ENCODE data around the gene ZC3H7A. TPM values are rescaled to one million over a fixed set of nuclear protein-coding genes. Genes with fewer than 3 reads are reported as not detected.
"Not testable (repeated sequence)": the region's sequence is repeated elsewhere in the genome, so short reads cannot be mapped to it uniquely, and the experiment has no call there.

ZC3H7A gene
- total RNA-seq, 1 donor from 2014 or later = 163 TPM

DNA sequence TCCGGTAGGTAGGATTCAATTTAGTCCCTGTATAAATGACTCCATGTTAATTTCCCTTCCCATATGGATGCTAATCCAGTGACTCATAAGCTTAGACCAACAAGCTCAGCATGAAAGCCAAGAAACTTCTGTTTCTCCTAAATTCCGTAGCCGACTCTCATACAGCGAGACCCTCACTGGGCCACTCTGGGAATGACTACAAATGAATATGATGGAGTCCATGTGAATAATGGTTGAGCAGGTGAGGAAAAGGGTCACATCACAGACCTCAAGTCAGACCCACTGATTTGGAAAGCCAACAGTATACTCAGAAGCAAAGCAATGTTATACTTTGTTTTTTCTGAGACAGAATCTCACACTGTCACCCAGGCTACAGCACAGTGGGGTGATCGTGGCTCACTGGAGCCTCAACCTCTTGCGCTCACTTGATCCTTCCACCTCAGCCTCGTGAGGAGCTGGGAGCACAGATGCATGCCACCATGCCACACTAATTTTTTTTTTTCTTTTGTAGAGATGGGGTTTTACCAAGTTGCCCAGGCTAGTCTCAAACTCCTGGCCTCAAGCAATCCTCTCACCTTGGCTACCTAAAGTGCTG is 39.7 kb upstream of the ZC3H7A start:
- H3K36me3 Mint-ChIP-seq (ENCODE audit: low read depth) = peaks cover 58% of the 10 kb centered on the region
- no peak for ATAC-seq (ENCODE audit: low read depth)

DNA sequence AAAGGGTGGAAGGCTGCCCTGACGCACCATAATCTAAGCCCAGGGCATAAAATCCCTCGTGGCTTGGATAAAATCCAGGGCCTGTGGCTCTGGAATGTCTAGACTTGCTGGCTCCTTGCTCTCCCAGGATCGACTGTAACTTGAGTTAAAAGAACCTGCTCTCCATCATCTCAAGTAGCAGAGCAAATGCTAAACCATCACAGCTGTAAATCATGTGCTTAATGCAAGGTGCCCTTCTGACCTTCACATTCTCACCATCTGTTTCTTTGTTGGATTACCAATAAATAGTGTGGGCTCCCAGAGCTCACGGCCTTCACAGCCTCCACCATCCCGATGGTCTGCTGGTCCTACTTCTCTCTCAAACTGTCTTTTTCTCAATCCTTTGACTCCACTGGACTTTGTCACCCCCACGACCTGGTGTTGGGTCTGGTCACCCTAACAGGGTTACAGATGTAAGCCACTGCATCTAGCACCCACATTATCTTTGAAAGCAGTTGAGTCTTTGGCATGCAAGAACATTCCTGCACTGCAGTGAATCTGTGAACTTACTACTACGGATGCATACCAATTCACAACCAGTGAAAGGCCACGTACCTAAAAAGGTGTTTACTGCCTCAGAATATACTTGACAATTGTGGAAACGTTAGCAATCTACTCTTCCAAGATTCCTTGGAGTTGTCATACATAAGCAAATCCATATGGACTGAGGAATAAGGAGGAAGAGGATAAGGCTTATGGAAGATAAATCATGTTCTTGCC is 39.0 kb upstream of the ZC3H7A start:
- H3K36me3 Mint-ChIP-seq (ENCODE audit: low read depth) = peaks cover 53% of the 10 kb centered on the region

More for the DNA sequence above, 39.7 kb upstream of the ZC3H7A start:
- ChIA-PET POLR2A (interaction anchor here (0.6 to 1.5 kb wide), 2 partner anchors 14 to 342 kb away, joined by 5 to 9 read pairs; no protein-coding TSS in a partner anchor), CTCF (no interaction called here)
- Mint-ChIP-seq H3K4me1 (no peaks in the 10 kb centered on the region), H3K27ac (no peak overlapping the region), H3K27me3 (no peaks in the 10 kb centered on the region), H3K4me3 (no peak overlapping the region), H3K9me3 (no peaks in the 10 kb centered on the region)
- DNase-seq = no peak
- intact Hi-C loops (cut with micrococcal nuclease) = no loop called here
- TF ChIP-seq, protein P1, sequence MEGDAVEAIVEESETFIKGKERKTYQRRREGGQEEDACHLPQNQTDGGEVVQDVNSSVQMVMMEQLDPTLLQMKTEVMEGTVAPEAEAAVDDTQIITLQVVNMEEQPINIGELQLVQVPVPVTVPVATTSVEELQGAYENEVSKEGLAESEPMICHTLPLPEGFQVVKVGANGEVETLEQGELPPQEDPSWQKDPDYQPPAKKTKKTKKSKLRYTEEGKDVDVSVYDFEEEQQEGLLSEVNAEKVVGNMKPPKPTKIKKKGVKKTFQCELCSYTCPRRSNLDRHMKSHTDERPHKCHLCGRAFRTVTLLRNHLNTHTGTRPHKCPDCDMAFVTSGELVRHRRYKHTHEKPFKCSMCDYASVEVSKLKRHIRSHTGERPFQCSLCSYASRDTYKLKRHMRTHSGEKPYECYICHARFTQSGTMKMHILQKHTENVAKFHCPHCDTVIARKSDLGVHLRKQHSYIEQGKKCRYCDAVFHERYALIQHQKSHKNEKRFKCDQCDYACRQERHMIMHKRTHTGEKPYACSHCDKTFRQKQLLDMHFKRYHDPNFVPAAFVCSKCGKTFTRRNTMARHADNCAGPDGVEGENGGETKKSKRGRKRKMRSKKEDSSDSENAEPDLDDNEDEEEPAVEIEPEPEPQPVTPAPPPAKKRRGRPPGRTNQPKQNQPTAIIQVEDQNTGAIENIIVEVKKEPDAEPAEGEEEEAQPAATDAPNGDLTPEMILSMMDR (IDR thresholded peaks at IDR 0.05) = no peak

DNA sequence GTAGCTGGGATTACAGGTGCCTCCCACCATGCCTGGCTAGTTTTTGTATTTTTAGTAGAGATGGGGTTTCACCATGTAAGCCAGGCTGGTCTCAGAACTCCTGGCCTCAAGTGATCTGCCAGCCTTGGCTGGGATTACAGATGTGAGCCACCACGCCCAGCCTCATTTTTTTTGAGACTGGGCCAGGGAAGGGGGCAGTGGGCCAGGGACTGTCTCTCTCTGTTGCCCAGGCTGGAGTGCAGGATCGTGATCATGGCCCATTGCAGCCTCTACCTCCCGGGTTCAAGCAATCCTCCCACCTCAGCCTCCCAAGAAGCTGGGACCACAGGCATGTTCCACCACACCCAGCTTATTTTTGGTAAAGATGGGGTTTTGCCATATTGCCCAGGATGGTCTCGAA is 38.3 kb upstream of the ZC3H7A start:
- DNase-seq (no peak), ATAC-seq (ENCODE audit: low read depth) (no peak)
- no peak overlapping the region for H3K4me3 Mint-ChIP-seq
- no peaks in the 10 kb centered on the region for H3K27me3 Mint-ChIP-seq
- peaks cover 46% of the 10 kb centered on the region for H3K36me3 Mint-ChIP-seq (ENCODE audit: low read depth)
- POLR2A ChIA-PET = interaction anchor here (0.5 to 1.4 kb wide), 2 partner anchors 38 to 1529 kb away, joined by 3 to 4 read pairs; partner anchors contain the start of gene ZC3H7A
- TF ChIP-seq, protein P1 (IDR thresholded peaks at IDR 0.05) = no peak
- H3K27ac Mint-ChIP-seq = no peak overlapping the region
- no peaks in the 10 kb centered on the region for H3K4me1 Mint-ChIP-seq
- no peaks in the 10 kb centered on the region for H3K9me3 Mint-ChIP-seq
- intact Hi-C loops (cut with micrococcal nuclease) = no loop called here
- CTCF ChIA-PET = no interaction called here

More for the DNA sequence above, 39.0 kb upstream of the ZC3H7A start:
- ATAC-seq (ENCODE audit: low read depth) (no peak), DNase-seq (no peak)
- no peaks in the 10 kb centered on the region for H3K4me1 Mint-ChIP-seq
- H3K9me3 Mint-ChIP-seq = no peaks in the 10 kb centered on the region
- H3K4me3 Mint-ChIP-seq = no peak overlapping the region
- intact Hi-C loops (cut with micrococcal nuclease) = no loop called here
- H3K27ac Mint-ChIP-seq = no peak overlapping the region
- H3K27me3 Mint-ChIP-seq = no peaks in the 10 kb centered on the region
- ChIA-PET POLR2A (interaction anchor here (1.4 kb wide), 1 partner anchor 39 kb away, joined by 4 read pairs; the partner anchor contains the start of gene ZC3H7A), CTCF (no interaction called here)
- TF ChIP-seq, protein P1 (IDR thresholded peaks at IDR 0.05) = no peak

DNA sequence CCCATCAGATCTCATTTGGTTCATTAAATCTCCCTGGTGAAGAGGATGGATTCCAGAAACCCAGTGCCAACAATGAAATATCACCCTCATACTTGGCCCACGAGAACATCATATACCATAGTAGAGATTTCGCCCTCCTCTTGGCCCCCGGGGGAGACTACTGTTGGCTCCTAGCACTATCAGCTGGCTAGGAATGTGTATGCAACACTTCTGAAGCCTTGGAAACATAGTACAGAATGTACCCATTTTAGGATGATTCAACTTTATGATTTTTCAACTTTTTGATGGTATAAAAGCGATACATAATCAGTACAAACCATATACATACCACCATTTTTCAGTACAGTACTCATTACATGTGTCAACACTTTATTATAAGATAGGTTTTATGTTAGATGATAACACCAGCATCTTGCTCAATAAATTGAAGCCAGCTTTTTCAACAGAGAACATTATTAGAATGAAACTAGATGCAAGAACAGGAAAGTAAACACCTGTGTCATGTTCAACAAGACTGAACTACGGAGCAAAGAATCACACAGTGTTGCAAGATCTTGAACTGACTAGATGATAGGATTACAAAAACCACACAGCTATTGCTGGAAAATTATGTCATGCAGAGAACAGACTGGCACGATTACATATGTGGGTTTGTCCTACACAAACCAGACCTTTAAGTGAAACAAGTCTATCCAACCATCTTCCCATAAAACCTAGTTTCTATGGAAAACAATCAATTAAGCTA is 37.1 kb upstream of the ZC3H7A start:
- TF ChIP-seq, protein P1 (IDR thresholded peaks at IDR 0.05) = no peak
- Mint-ChIP-seq H3K36me3 (ENCODE audit: low read depth) (peaks cover 34% of the 10 kb centered on the region), H3K27ac (no peak overlapping the region), H3K4me3 (no peak overlapping the region), H3K9me3 (no peaks in the 10 kb centered on the region), H3K4me1 (no peaks in the 10 kb centered on the region), H3K27me3 (no peaks in the 10 kb centered on the region)
- ATAC-seq (ENCODE audit: low read depth) (no peak), DNase-seq (no peak)
- intact Hi-C loops (cut with micrococcal nuclease) = no loop called here
- ChIA-PET POLR2A (no interaction called here), CTCF (no interaction called here)

DNA sequence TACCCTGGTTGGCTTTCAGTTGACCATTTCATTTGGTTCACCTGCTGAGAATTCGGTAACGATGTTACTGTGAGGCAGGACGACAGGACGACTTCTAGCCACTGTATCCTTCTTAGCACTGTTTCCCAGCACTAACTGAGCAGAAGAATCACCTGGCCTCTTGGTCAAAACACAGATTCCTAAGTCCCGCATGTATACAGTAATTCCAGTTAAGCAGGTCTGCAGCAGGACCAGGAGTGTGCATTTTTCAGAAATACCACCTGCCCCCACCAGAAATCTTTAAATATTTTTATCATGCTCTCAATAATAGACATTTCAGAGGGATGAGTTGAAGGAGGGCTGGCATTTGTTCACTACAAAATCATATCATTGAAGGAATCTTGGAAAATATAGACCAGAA is 31.6 kb upstream of the ZC3H7A start:
- DNase-seq (no peak), ATAC-seq (ENCODE audit: low read depth) (no peak)
- no peak overlapping the region for H3K27ac Mint-ChIP-seq
- ChIA-PET POLR2A (no interaction called here), CTCF (no interaction called here)
- H3K4me3 Mint-ChIP-seq = no peak overlapping the region
- intact Hi-C loops (cut with micrococcal nuclease) = no loop called here
- TF ChIP-seq, protein P1 (IDR thresholded peaks at IDR 0.05) = no peak
- H3K36me3 Mint-ChIP-seq (ENCODE audit: low read depth) = no peaks in the 10 kb centered on the region
- no peaks in the 10 kb centered on the region for H3K9me3 Mint-ChIP-seq
- H3K4me1 Mint-ChIP-seq = no peaks in the 10 kb centered on the region
- no peaks in the 10 kb centered on the region for H3K27me3 Mint-ChIP-seq

DNA sequence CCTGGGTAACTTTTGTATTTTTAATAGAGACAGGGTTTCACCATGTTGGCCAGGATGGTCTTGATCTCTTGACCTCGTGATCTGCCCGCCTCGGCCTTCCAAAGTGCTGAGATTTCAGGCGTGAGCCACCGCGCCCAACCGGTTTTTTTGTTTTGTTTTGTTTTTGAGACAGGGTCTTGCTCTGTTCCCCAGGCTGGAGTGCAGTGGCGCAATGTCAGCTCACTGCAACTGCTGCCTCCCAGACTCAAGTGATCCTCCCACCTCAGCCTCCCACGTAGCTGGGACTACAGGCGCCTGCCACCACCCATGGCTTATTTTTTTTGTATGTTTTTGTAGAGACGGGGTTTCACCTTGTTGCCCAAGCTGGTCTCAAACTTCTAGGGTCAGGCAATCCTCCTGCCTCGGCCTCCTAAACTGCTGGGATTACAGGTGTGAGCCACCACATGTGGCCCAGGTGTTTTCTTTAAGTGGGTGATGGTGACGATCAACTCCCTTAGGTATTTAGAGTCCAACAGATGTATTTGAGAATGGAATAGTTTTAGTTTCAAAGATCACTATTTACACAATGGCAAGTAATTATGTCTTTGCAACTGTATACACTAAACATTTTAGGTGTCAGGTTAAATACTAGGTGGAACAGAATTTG is 28.6 kb upstream of the ZC3H7A start:
- POLR2A ChIA-PET; H3K4me3 Mint-ChIP-seq; H3K27ac Mint-ChIP-seq; CTCF ChIA-PET; ATAC-seq (ENCODE audit: low read depth); H3K36me3 Mint-ChIP-seq (ENCODE audit: low read depth); DNase-seq; H3K4me1 Mint-ChIP-seq; H3K27me3 Mint-ChIP-seq; H3K9me3 Mint-ChIP-seq; intact Hi-C loops (cut with micrococcal nuclease): not testable (repeated sequence)
